Spleen (tissue), 11 donors: ENCODE results near the gene VEGFB. TPM values are rescaled to one million over a fixed set of nuclear protein-coding genes. Genes with fewer than 3 reads are reported as not detected.

Experiments
- DNase-seq: peaks from one replicate; pipeline ENCODE4 v3.0.0-alpha.2; 2020
- H3K27ac ChIP-seq, 8 donors: fragments of 200-600 bp; sonication (generic) in 7 of 8; 1 replicate in 4 of 8; 2 replicates in 4 of 8; pipeline versions ENCODE4 v1.5.0 to v1.8.0; 2016 to 2021; ENCODE audit warnings: inconsistent platforms in 4 of 8, mild to moderate bottlenecking in 4 of 8, moderate library complexity in 1 of 8
- H3K27me3 ChIP-seq, 7 donors: fragments of 200-600 bp; sonication (generic) in 6 of 7; replicated peaks in 1 of 7; 1 replicate in 4 of 7; 2 replicates in 3 of 7; pipeline versions ENCODE4 v1.5.0 to v1.8.0; 2016 to 2021; ENCODE audit warnings: inconsistent platforms in 3 of 7, mild to moderate bottlenecking in 1 of 7
- H3K36me3 ChIP-seq, 6 donors: fragments of 200-600 bp; sonication (generic) in 5 of 6; 1 replicate in 4 of 6; 2 replicates in 2 of 6; pipeline versions ENCODE4 v1.5.0 to v1.8.0; 2016 to 2021; ENCODE audit warnings: inconsistent platforms in 2 of 6
- H3K4me1 ChIP-seq, 6 donors: fragments of 200-600 bp; sonication (generic) in 5 of 6; 1 replicate in 3 of 6; 2 replicates in 3 of 6; pipeline versions ENCODE4 v1.5.0 to v1.8.0; 2016 to 2021; ENCODE audit warnings: inconsistent platforms in 3 of 6
- H3K4me3 ChIP-seq, 8 donors: fragments of 200-600 bp; sonication (generic) in 7 of 8; 1 replicate in 4 of 8; 2 replicates in 4 of 8; pipeline versions ENCODE4 v1.5.0 to v1.8.0; 2016 to 2021; ENCODE audit warnings: inconsistent platforms in 4 of 8, mild to moderate bottlenecking in 4 of 8, moderate library complexity in 2 of 8
- H3K9me3 ChIP-seq, 8 donors: fragments of 200-600 bp; sonication (generic) in 7 of 8; 1 replicate in 4 of 8; 2 replicates in 4 of 8; pipeline versions ENCODE4 v1.5.0 to v1.8.0; 2016 to 2021; ENCODE audit warnings: inconsistent platforms in 4 of 8
- CTCF ChIP-seq, 11 experiments: fragments of 200-600 bp in 7 of 11; fragments of 450-650 bp in 4 of 11; sonication (generic) in 4 of 11; IDR thresholded peaks in 8 of 11; conservative IDR thresholded peaks in 3 of 11; 1 replicate in 7 of 11; 2 replicates in 4 of 11; pipeline versions ENCODE4 v1.4.0 to v1.8.0; 2016 to 2021; ENCODE audit warnings: antibody characterized with exemption in 11 of 11, inconsistent platforms in 4 of 11, mild to moderate bottlenecking in 1 of 11
- POLR2A ChIP-seq, 3 donors: fragments of 450-650 bp; IDR thresholded peaks; one replicate each; pipeline ENCODE4 v1.5.1; 2017; ENCODE audit warnings: antibody characterized with exemption in 3 of 3, mild to moderate bottlenecking in 1 of 3
- POLR2AphosphoS5 ChIP-seq, 3 donors: sonication (generic); formaldehyde crosslinking; IDR thresholded peaks; one replicate each; pipeline ENCODE4 v1.5.1; 2017; ENCODE audit warnings: antibody characterized with exemption in 3 of 3
- WGBS, 5 donors: extraction: QIAGEN DNeasy Blood & Tissue Kit in 3 of 5; methylation state at CpG; one replicate each; pipeline versions ENCODE4 v1.1.5 to v1.1.7; 2013 to 2018; 5-methylcytosine and 5-hydroxymethylcytosine counted together
- intact Hi-C: fragments of 100-400 bp; cut with DNase I; formaldehyde crosslinking; loops from one replicate; pipeline ENCODE4 v1.15.0; 2023; ENCODE audit warnings: low total_unique reads
- polyA plus RNA-seq, 3 donors: library from polyadenylated mRNA; stranded (reverse); fragments of 200-250 nt; gene quantifications; one replicate each; pipeline ENCODE4 v1.2.1, GENCODE V29; 2013
- total RNA-seq, 7 donors: library from RNA; depleted of rRNA in 3 of 7; stranded (reverse); fragments of >200 nt in 3 of 7; fragmentation: NEBNext Ultra II Directional in 4 of 7; extraction: Animal tissue kit (Norgen Biotek cat#: 25700) in 4 of 7; gene quantifications; one replicate each; pipeline versions ENCODE4 v1.1.0 to v1.2.1, GENCODE V29; 2016 to 2021
- donor health status: healthy with polysubstance abuse.
- donor health status: DM: no; HTN: no; CAD: no; lungs with moderate emphysema.
- donor health status: DM: no; HTN: no; CAD: no.
- donor health status: Bipolar disorder and iron deficiency.
- donor health status: healthy.
- donor health status: DM: no; HTN: no; CAD: no.
- donor health status: DM: yes; HTN: yes; CAD: no.

The VEGFB gene
- total and polyA plus RNA-seq, 10 donors = 38.3 to 103 (median 84.4) TPM

GRCh38 chr11:64227405-64227956, 6.9 kb upstream of the VEGFB start:
- Histone ChIP-seq H3K4me1 (peaks cover 46 to 97% (median 81%) of the 10 kb centered on the region in 6 donors), H3K27ac (peak overlapping the region; percentile 89 to 98 (median 94)), H3K4me3 (peak overlapping the region in 6 of 8 donors; percentile 72 to 97 (median 77)), H3K36me3 (peaks cover 0 to 29% (median 14%) of the 10 kb centered on the region in 6 donors), H3K27me3 (no peaks in the 10 kb centered on the region), H3K9me3 (no peaks in the 10 kb centered on the region)
- TF ChIP-seq POLR2AphosphoS5 (IDR thresholded peaks at IDR 0.05) (no peak), POLR2A (IDR thresholded peaks at IDR 0.05) (no peak), CTCF (IDR thresholded peaks at IDR 0.05 in 8 of 11, conservative IDR thresholded peaks at IDR 0.05 in 3 of 11) (no peak)
- peak; percentile 74 for DNase-seq
- intact Hi-C loops = no loop called here
- WGBS, 5 donors = 84 to 94% (median 87%) methylated on average over 3 of the region's 3 CpGs

DNA sequence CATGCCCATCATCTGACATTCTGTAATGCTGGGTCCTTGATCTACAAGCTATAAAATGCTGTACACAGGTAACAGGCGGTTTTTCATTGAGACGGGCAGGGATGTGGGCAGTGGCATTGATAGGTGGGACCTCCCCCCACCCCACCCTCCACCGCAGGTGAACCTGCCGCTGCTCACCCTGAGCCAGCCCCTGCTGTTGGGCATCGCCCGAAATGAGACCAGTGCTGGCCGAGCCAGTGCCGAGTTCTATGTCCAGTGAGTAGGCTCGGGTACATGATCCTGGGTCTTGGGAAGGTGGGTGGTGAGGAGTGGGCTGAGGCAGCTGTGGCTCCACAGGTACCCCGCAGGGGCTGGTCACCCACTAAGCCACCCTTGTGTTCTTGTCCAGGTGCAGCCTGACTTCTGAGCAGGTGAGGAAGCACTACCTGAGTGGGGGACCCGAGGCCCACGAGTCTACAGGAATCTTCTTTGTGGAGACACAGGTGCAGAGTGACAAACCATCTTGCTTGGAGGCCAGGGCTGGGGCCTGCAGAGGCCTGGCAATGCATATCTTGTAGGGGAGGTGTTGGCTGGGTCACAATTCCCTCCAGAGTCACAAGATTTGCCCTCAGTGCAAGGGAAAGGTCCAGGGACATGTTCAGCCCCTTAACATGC, 5.2 kb upstream of the VEGFB start:
- Histone ChIP-seq H3K27me3 (no peaks in the 10 kb centered on the region), H3K4me3 (peak overlapping the region in 4 of 8 donors; percentile 55 to 87 (median 67)), H3K27ac (peak overlapping the region; percentile 78 to 98 (median 96)), H3K9me3 (no peaks in the 10 kb centered on the region), H3K4me1 (peaks cover 54 to 97% (median 83%) of the 10 kb centered on the region in 6 donors), H3K36me3 (peaks cover 0 to 12% (median under 1%) of the 10 kb centered on the region in 6 donors)
- DNase-seq = peak; percentile 83
- 90 to 93% (median 92%) methylated on average over 12 of the region's 12 CpGs for WGBS, 5 donors
- TF ChIP-seq POLR2A (IDR thresholded peaks at IDR 0.05) (no peak), CTCF (IDR thresholded peaks at IDR 0.05 in 8 of 11, conservative IDR thresholded peaks at IDR 0.05 in 3 of 11) (no peak), POLR2AphosphoS5 (IDR thresholded peaks at IDR 0.05) (peak in 1 of 3 donors; percentile 27)
- intact Hi-C loops = no loop called here

- peak; percentile 83 for DNase-seq
- WGBS, 5 donors = 46 to 59% (median 52%) methylated on average over 11 to 13 of the region's 13 CpGs
- TF ChIP-seq CTCF (IDR thresholded peaks at IDR 0.05 in 8 of 11, conservative IDR thresholded peaks at IDR 0.05 in 3 of 11) (no peak), POLR2A (IDR thresholded peaks at IDR 0.05) (no peak), POLR2AphosphoS5 (IDR thresholded peaks at IDR 0.05) (no peak)
- intact Hi-C loops = no loop called here
- Histone ChIP-seq H3K4me3 (peak overlapping the region; percentile 45 to 87 (median 67)), H3K9me3 (no peaks in the 10 kb centered on the region), H3K27ac (peak overlapping the region; percentile 78 to 98 (median 96)), H3K27me3 (no peaks in the 10 kb centered on the region), H3K4me1 (peaks cover 54 to 93% (median 79%) of the 10 kb centered on the region in 6 donors), H3K36me3 (peaks cover 0 to 6% (median 0%) of the 10 kb centered on the region in 6 donors)
These were observed 4.6 kb upstream of the VEGFB start for GRCh38 chr11:64229744-64230170.
